Brain microvascular endothelial cell (primary cell): ENCODE measurements around the gene KRTAP12-4.

Experiments
- DNase-seq: peaks from one replicate; pipeline ENCODE4 v3.0.0-alpha.2; 2020
- H3K27ac ChIP-seq: fragments of 250-450 bp; sonication (Bioruptor Pico); 2 replicates; pipeline ENCODE4 v1.5.1; 2020; ENCODE audit warnings: mild to moderate bottlenecking, moderate library complexity
- H3K27me3 ChIP-seq: fragments of 250-450 bp; sonication (Bioruptor Pico); replicated peaks from 2 replicates; pipeline ENCODE4 v1.5.1; 2020; ENCODE audit warnings: mild to moderate bottlenecking
- H3K36me3 ChIP-seq: fragments of 250-450 bp; sonication (Bioruptor Pico); replicated peaks from 2 replicates; pipeline ENCODE4 v1.5.1; 2020; ENCODE audit warnings: mild to moderate bottlenecking
- H3K4me3 ChIP-seq: 2 replicates; pipeline ENCODE4 v1.5.1; 2011; ENCODE audit warnings: low read depth, mild to moderate bottlenecking, control low read depth, low read length, moderate library complexity
- in situ Hi-C: cut with HindIII; loops from 2 replicates; pipeline ENCODE4 v1.10.0; 2017; ENCODE audit warnings: low sequenced_read_pairs, low pct_ligation_motif_present
- TF ChIP-seq, protein P1 (sequence below): IDR thresholded peaks from 2 replicates; pipeline ENCODE4 v1.5.1; 2011; ENCODE audit warnings: low read depth, mild to moderate bottlenecking, moderate library complexity, low read length, control low read depth, inconsistent platforms; ENCODE audit errors: missing control alignments

The KRTAP12-4 gene

GRCh38 chr21:44606495-44606894 lies 48.0 kb downstream of the KRTAP12-4 start:
- DNase-seq = no peak
- in situ Hi-C loops = no loop called here
- Histone ChIP-seq H3K27ac (no peak overlapping the region), H3K36me3 (no peaks in the 10 kb centered on the region), H3K4me3 (no peak overlapping the region), H3K27me3 (no peaks in the 10 kb centered on the region)
- TF ChIP-seq, protein P1, sequence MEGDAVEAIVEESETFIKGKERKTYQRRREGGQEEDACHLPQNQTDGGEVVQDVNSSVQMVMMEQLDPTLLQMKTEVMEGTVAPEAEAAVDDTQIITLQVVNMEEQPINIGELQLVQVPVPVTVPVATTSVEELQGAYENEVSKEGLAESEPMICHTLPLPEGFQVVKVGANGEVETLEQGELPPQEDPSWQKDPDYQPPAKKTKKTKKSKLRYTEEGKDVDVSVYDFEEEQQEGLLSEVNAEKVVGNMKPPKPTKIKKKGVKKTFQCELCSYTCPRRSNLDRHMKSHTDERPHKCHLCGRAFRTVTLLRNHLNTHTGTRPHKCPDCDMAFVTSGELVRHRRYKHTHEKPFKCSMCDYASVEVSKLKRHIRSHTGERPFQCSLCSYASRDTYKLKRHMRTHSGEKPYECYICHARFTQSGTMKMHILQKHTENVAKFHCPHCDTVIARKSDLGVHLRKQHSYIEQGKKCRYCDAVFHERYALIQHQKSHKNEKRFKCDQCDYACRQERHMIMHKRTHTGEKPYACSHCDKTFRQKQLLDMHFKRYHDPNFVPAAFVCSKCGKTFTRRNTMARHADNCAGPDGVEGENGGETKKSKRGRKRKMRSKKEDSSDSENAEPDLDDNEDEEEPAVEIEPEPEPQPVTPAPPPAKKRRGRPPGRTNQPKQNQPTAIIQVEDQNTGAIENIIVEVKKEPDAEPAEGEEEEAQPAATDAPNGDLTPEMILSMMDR = no peak
